ENCODE measurements around the gene DBP.
"Not testable (repeated sequence)": the region's sequence is repeated elsewhere in the genome, so short reads cannot be mapped to it uniquely, and the experiment has no call there.

Gene DBP

DNA sequence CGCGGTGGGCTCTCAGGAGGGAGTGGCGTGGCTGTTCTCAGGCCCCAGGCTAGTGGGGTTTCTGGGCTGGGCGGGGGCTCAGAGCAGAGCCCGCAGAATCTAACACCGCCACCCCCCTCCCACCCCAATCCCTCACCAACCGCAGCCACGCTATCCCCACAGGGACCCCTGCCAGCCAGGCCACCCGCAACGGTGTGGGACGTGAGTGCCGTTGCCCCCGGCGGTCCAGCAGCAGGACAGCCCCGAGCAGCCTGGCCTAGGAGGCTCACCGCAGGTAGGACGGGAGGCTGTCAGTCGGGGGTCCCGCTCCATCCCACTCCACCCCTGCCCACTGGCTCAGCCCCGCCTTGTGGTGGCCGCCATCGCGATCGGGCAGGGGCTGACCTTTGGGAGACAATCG lies 35.8 kb upstream of the DBP start, which contains the start of gene NTN5:
TSS of gene NTN5 (minus strand) at position 24 of the 400 bp plus-strand sequence. CDS start 2,031 bp downstream, outside the sequence.
- Mint-ChIP-seq H3K9me3 (no peaks in the 10 kb centered on the region), H3K36me3 (peaks cover 18% of the 10 kb centered on the region), H3K27ac (no peak within 1 kb of the TSS), H3K4me3 (no peak within 1 kb of the TSS), H3K4me1 (peaks cover 16% of the 10 kb centered on the region)
- DNase-seq (ENCODE audit: low spot score in 2 of 2), result no peak
- no peak for ATAC-seq

DNA sequence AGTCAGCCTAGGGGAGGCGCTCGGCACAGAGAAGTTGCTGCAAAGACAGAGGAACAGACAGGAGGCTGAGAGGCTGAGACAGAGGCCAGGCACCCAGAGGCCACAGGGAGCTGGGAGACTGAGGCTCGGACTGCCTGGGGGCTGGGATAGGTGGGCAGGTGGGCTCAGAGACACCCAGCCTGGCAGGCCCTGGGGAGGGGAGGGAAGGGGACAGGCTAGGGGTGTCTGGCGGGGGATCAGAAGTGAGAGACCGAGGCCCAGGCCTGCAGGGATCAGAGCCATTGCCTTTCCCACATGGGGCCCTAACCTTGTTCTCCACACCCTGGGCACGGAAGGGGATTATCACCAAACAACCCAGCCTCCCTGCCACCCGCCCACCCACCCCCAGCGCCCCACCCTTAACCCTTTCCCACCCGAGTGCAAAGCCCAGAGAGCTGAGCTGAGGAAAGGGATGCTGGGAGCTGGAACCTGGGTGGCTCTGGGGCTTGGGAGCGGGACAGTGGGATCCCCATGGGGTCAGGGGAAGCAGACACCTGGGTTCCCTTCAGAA lies 34.3 kb upstream of the DBP start:
- DNase-seq (ENCODE audit: low spot score in 2 of 2) (no peak), ATAC-seq (no peak)
- Mint-ChIP-seq H3K27ac (no peak overlapping the region), H3K36me3 (peaks cover 18% of the 10 kb centered on the region), H3K4me1 (peaks cover 16% of the 10 kb centered on the region), H3K9me3 (no peaks in the 10 kb centered on the region), H3K4me3 (no peak overlapping the region)

DNA sequence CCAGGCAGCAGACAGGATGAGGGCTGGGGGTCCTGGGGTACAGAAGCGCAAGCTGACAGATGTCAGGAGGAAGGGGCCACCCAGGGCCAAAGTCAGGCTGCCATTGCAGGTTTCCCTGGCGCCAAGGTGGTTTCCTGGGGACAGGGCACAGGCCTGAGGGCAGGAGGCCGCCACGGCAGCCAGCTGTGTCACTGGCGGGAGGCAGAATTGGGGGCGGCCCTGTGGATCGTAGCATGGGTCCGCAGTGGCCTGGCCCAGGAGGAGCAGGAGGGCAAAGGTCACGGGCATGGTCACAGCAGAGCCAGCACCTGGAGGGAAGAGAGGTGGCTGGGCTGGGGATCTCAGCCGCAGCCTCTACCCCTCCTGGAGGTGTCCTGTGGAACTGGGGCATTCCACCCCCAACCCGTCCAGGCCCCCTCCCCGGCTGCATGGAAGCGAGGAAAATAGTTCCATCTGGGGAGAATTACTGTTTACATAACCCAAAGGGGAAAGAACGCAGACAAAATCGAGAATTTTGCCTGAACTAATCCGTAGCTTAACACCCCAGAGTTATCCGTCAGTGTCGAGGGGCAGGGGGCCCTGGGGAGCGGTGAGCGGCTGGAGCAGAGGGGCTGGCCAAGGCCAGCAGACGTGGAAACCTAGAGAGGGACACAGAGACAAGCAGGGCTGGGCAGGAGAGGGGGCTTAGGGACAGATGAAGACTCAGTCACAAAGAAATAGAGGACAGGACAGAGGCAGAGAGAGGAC lies 33.7 kb upstream of the DBP start:
- no peak overlapping the region for H3K27ac Mint-ChIP-seq
- no peak overlapping the region for H3K4me3 Mint-ChIP-seq
- ATAC-seq (no peak), DNase-seq (ENCODE audit: low spot score in 2 of 2) (no peak)
- H3K4me1 Mint-ChIP-seq, result peaks cover 16% of the 10 kb centered on the region
- H3K36me3 Mint-ChIP-seq, result peaks cover 18% of the 10 kb centered on the region
- H3K9me3 Mint-ChIP-seq, result no peaks in the 10 kb centered on the region

DNA sequence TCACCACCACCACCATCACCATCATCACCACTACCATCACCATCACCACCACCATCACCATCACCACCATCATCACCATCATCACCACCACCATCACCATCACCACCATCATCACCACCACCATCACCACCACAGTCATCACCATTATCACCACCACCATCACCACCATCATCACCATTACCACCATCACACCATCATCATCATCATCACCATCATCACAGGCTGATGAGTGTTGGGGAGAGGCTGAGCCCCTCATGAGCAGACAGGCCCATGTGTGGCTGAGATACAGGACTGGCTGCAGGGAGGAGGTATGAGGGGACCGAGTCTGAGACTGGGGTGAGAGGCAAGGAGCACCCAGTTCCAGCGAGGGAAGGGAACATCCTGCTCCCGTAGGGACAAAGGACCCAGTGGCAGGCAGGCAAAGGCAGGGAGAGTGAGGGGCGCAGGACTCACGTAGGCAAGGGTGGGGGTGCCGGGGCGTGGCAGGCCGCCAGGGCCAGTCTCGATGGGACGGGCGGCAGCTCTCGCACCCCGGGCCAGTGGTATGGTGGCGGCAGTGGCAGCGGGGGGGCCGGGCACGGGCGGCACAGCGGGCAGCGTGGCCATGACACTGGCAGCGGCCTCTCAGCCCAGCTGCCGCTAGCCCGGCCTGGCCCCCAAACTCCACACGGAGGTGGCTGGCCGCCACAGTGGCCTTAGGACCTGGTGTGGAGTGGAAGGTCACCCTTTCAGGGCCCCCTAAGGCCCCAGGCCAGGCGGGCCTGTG lies 32.9 kb upstream of the DBP start:
- Mint-ChIP-seq H3K27ac (peak overlapping the region; percentile 85), H3K36me3 (peaks cover 18% of the 10 kb centered on the region), H3K4me1 (peaks cover 9% of the 10 kb centered on the region), H3K4me3 (no peak overlapping the region), H3K9me3 (no peaks in the 10 kb centered on the region)
- DNase-seq (ENCODE audit: low spot score in 2 of 2) (no peak), ATAC-seq (no peak)

DNA sequence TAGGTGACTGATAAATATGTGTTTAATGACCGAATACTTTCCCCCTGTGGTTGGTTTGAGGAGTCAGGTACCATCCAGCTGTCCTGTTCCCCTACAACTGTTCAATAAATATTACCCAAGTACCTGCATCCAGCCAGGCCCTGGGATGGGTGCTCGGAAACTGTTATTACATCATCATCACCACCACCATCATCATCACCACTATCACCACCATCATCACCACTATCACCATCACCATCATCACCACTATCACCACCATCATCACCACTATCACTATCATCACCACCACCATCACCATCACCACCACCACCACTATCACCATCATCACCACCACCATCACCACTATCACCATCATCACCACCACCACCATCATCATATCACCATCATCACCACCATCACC lies 31.6 kb upstream of the DBP start:
- ATAC-seq (no peak), DNase-seq (ENCODE audit: low spot score in 2 of 2) (no peak)
- no peak overlapping the region for H3K4me3 Mint-ChIP-seq
- H3K4me1 Mint-ChIP-seq, result peaks cover 6% of the 10 kb centered on the region
- peak overlapping the region; percentile 23 for H3K27ac Mint-ChIP-seq
- no peaks in the 10 kb centered on the region for H3K9me3 Mint-ChIP-seq
- peaks cover 18% of the 10 kb centered on the region for H3K36me3 Mint-ChIP-seq

DNA sequence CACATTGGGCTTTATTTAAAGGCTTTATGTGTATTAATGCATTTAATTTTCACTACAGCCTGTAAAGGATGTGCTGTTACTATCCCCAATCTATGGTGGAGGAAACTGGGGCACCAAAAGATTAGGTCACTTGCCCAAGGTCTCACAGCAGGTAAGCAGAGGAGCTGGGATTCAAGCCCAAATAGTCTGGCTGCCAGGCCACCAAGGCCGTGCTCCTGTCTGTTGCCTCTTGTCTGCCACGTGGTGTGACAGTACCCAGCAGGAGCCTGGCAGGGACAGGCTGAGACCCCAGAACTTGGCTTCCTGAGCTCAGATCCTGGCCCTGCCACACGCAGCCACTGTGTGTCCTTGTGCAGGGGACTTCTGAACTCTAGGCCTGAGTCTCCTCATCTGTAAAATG lies 31.2 kb upstream of the DBP start:
- H3K4me3 Mint-ChIP-seq, result no peak overlapping the region
- peak overlapping the region; percentile 23 for H3K27ac Mint-ChIP-seq
- DNase-seq (ENCODE audit: low spot score in 2 of 2), result no peak
- peaks cover 18% of the 10 kb centered on the region for H3K36me3 Mint-ChIP-seq
- no peak for ATAC-seq
- H3K4me1 Mint-ChIP-seq, result peaks cover 6% of the 10 kb centered on the region
- H3K9me3 Mint-ChIP-seq, result no peaks in the 10 kb centered on the region

DNA sequence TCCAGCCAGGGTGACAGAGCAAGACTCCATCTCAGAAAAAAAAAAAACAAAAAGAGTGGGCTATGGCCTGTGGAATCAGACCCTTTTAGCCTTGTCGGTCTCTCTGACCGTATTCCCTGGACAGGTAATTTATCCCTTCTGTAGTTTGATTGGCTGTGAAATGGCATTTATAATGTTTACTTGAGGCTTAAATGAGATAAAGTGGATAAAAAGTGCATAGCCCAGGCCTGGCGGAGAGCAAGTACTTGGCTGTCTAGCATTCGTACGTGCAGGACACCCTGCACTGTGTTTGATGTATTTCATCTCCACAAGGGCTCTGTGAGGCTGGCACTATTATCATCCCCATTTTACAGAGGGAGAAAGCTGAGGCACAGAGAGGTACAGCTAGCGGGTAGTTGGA lies 28.6 kb upstream of the DBP start:
- peaks cover 13% of the 10 kb centered on the region for H3K4me1 Mint-ChIP-seq
- H3K27ac Mint-ChIP-seq, result no peak overlapping the region
- ATAC-seq (no peak), DNase-seq (ENCODE audit: low spot score in 2 of 2) (no peak)
- no peaks in the 10 kb centered on the region for H3K9me3 Mint-ChIP-seq
- H3K36me3 Mint-ChIP-seq, result peaks cover 18% of the 10 kb centered on the region
- no peak overlapping the region for H3K4me3 Mint-ChIP-seq

DNA sequence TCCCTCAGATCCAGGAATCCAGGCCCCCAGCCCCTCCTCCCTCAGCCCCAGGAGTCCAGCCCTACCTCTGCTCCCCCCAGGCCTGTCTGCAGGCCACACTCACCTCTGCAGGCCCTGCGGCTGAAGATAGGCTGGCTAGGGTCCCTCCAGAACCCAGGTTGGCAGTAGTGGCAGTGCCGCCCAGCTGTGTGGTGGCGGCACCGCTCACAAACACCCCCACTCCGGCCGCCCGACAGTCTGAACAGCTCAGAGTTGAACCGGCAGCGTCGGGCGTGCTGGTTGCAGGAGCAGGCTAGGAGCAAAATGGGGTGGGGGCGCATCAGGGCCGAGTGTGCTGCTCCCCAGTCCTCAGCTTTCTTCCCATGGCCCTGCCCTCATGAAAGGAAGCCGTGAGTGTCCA lies 27.3 kb upstream of the DBP start:
- H3K9me3 Mint-ChIP-seq, result no peaks in the 10 kb centered on the region
- H3K27ac Mint-ChIP-seq, result no peak overlapping the region
- DNase-seq (ENCODE audit: low spot score in 2 of 2) (no peak), ATAC-seq (no peak)
- no peak overlapping the region for H3K4me3 Mint-ChIP-seq
- H3K36me3 Mint-ChIP-seq, result peaks cover 10% of the 10 kb centered on the region
- peaks cover 10% of the 10 kb centered on the region for H3K4me1 Mint-ChIP-seq

DNA sequence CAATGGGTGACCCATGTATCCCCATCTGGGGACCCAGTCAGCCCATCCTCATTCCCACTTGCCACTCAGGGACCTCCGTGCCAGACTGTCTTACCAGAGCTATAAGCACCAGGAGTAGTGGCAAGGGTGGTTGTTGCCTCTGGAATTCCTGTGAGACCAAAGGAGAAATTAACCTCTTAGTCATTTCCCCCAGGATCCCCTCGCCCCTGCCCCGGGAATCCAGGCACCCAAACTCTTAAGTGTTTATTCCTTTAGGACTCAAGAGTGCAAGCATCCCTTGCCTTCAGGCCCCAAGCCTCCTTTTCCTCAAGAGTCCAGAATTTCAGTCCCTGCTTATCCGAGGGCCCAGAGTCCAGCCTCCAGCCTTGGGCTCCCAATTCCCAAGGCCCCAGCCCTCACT lies 26.5 kb upstream of the DBP start:
- Mint-ChIP-seq H3K36me3 (peaks cover 2% of the 10 kb centered on the region), H3K4me1 (peaks cover 10% of the 10 kb centered on the region), H3K9me3 (no peaks in the 10 kb centered on the region), H3K27ac (no peak overlapping the region), H3K4me3 (no peak overlapping the region)
- no peak for ATAC-seq
- no peak for DNase-seq (ENCODE audit: low spot score in 2 of 2)

DNA sequence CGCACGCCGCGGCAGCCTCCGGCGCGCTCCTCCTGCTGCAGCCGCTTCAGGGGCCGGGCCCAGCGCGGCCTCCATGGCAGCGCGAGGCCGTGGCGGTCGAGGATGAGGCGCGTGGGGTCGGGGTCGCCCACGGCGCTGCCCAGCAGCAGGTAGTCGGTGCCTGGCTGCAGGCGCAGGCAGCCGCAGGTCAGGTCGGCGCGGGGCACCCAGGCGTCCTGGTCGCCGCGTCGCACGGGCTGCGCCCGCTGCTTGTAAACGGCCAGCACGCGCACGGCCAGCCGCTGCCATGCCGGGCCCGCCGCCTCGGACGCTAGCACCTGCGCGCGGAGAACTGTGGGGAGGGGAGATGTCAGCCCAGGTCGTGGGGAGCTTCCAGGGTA lies 24.5 kb upstream of the DBP start:
- H3K27ac Mint-ChIP-seq, result no peak overlapping the region

DNA sequence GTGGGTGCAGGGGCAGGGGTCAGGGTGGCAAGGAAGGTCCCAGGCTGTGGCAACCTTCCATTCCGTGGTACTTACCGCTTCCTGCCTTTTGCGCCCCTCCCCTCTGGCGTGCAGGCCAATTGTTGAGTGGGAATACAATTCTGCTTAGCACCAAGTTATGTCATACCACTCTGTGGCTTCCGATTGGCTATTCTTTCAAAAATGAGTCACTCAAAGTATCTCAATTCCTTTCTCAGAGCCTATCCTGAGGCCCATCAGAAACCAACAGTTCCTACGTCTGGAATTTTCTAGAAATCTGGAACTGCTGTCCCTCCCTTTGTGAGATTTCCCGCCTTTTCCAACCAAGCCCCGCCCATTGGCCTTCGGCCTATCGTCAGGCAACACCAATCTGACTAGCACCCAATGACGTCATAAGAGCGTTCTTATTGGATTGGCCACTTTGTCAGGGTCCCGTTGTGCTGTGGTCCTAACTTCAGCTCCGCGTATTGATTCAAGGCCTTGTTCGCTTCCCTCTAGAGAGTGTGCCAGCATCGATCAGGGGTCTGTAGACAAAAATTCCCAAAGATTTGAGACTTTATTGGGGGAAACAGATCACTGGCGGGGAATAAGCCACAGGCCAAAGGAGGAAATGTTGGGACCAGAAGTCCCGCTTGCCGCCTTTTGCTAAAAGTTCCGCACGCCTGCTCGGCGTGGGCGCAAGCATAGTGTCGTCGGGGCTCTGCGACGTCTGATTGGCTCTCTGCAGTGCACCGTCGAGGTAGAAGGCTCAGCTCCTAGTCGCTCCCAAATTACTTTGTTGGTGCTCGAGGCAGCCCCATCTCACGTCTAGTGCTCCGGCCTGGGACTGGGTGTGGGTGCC lies 23.9 kb upstream of the DBP start:
- Mint-ChIP-seq H3K36me3 (no peaks in the 10 kb centered on the region), H3K4me1 (peaks cover 10% of the 10 kb centered on the region), H3K27ac (peak overlapping the region; percentile 95), H3K4me3 (peak overlapping the region; percentile 63), H3K9me3 (no peaks in the 10 kb centered on the region)
- ATAC-seq (peak; percentile 95), DNase-seq (ENCODE audit: low spot score in 2 of 2) (peak; percentile 74 to 93)

More for the DNA sequence above, 24.5 kb upstream of the DBP start:
- Mint-ChIP-seq H3K4me1 (peaks cover 10% of the 10 kb centered on the region), H3K9me3 (no peaks in the 10 kb centered on the region), H3K36me3 (no peaks in the 10 kb centered on the region), H3K4me3 (no peak overlapping the region)
- DNase-seq (ENCODE audit: low spot score in 2 of 2) (no peak), ATAC-seq (no peak)

DNA sequence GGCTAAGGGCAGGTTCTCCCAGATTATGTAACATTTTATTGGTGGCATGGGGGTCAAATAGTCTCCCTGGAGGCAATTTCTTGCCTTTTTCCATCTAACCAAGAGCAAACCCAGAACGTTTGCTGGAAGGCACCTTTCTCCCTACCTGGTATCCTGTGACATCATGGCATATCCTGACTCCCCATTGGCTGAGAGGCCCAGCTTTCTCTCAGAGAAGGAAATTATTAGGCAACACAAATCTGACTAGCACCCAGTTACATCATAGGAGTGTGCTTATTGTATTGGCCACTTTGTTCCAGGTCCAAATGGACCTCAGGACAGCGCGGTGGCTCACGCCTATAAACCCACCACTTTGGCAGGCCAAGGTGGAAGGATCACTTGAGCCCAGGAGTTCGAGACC lies 22.6 kb upstream of the DBP start:
- no peak for DNase-seq (ENCODE audit: low spot score in 2 of 2)
- H3K4me1 Mint-ChIP-seq, result peaks cover 10% of the 10 kb centered on the region
- no peak overlapping the region for H3K4me3 Mint-ChIP-seq
- no peaks in the 10 kb centered on the region for H3K36me3 Mint-ChIP-seq
- H3K9me3 Mint-ChIP-seq, result no peaks in the 10 kb centered on the region
- no peak for ATAC-seq
- no peak overlapping the region for H3K27ac Mint-ChIP-seq

DNA sequence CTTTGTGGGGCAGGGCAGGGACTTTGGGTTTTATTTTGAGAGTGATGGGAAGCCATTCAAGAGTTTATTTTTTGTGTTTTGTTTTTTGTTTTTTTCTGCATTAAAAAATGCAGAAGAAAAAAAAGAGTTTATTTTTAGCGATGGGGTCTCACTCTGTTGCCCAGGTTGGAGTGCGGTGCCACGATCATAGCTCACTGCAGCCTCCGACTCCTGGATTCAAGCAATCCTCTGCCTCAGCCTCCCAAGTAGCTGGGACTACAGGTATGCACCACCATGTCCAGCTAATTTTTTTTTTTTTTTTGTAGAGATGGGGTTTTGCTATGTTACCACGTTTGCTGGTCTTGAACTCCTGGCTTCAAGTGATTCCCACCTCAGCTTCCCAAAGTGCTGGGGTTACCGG lies 21.3 kb upstream of the DBP start:
- H3K27ac Mint-ChIP-seq, result no peak overlapping the region
- peaks cover 10% of the 10 kb centered on the region for H3K4me1 Mint-ChIP-seq
- H3K36me3 Mint-ChIP-seq, result no peaks in the 10 kb centered on the region
- DNase-seq (ENCODE audit: low spot score in 2 of 2), result no peak
- H3K9me3 Mint-ChIP-seq, result no peaks in the 10 kb centered on the region
- ATAC-seq, result no peak
- H3K4me3 Mint-ChIP-seq, result no peak overlapping the region

DNA sequence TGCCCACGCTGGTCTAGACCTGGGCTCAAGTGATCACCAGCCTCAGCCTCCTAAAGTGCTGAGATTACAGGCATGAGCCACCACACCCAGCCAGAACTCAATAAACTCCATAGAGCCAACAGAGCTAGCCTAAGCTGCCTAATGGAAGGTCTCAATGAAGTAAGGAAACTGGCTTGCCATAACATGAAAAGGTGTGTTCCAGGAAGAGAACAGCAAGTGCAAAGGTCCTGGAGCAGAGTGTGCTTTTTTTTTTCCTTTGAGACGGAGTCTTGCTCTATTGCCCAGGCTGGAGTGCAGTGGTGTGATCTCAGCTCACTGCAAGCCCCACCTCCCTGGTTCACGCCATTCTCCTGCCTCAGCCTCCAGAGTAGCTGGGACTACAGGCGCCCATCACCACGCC lies 20.6 kb upstream of the DBP start:
- not testable (repeated sequence) for H3K4me3 Mint-ChIP-seq; H3K4me1 Mint-ChIP-seq; H3K36me3 Mint-ChIP-seq; DNase-seq (ENCODE audit: low spot score in 2 of 2); H3K9me3 Mint-ChIP-seq; H3K27ac Mint-ChIP-seq; ATAC-seq

DNA sequence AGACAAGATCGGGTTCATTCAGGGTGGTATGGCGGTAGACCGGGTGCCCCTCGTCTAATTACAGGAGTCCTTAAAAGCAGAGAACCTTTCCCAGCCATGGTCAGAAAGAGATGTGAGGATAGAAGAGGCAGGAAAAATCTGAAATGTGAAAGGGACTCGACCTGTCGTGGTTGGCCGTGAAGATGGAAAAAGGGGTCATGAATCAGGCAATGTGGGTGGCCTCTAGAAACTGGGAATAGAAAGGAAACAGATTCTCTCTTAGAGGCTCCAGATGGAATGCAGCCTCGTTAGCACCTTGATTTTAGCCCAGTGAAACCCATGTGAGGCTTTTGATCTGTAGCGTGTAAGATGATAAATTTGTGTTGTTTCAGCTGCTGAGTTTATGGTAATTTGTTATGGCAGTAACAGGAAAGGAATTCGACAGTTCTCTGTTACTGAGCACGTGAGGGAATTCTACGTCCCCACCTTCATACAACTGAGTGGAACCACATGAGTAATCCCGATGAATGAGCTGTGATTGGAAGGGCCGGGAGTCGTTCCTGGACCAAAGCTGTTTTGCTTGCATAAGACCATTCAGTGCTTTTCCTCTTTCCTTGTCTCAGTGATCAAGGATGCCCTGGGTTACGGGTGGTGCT lies 19.8 kb upstream of the DBP start:
- no peak for DNase-seq (ENCODE audit: low spot score in 2 of 2)
- no peak for ATAC-seq
- no peaks in the 10 kb centered on the region for H3K36me3 Mint-ChIP-seq
- no peak overlapping the region for H3K27ac Mint-ChIP-seq
- H3K9me3 Mint-ChIP-seq, result no peaks in the 10 kb centered on the region
- no peak overlapping the region for H3K4me3 Mint-ChIP-seq
- H3K4me1 Mint-ChIP-seq, result peaks cover 14% of the 10 kb centered on the region
